NCI-H2107 (cell line): ENCODE measurements around the gene GSG1L2.
"Not testable (repeated sequence)": the region's sequence is repeated elsewhere in the genome, so short reads cannot be mapped to it uniquely, and the experiment has no call there.

Source experiments
- DNase-seq: peaks from one replicate; lab custom pipeline; 2025; lab: John Stamatoyannopoulos, UW

Gene GSG1L2

GRCh38 chr17:9788601-9789000 is 33.3 kb downstream of the GSG1L2 start:
- DNase-seq = no peak

GRCh38 chr17:9784544-9784943 is 37.3 kb downstream of the GSG1L2 start:
- DNase-seq = no peak

GRCh38 chr17:9783465-9783864 is 38.4 kb downstream of the GSG1L2 start:
- not testable (repeated sequence) for DNase-seq

- DNase-seq = no peak
These were observed 38.8 kb downstream of the GSG1L2 start for GRCh38 chr17:9783050-9783449.

GRCh38 chr17:9780552-9780951 is 41.3 kb downstream of the GSG1L2 start:
- no peak for DNase-seq

GRCh38 chr17:9776911-9777310 is 45.0 kb downstream of the GSG1L2 start:
- no peak for DNase-seq

GRCh38 chr17:9772658-9773057 is 49.2 kb downstream of the GSG1L2 start:
- no peak for DNase-seq

GRCh38 chr17:9771465-9771864 is 50.4 kb downstream of the GSG1L2 start:
- no peak for DNase-seq

GRCh38 chr17:9769036-9769695 is 52.7 kb downstream of the GSG1L2 start:
- no peak for DNase-seq

- no peak for DNase-seq
These were observed 53.4 kb downstream of the GSG1L2 start for GRCh38 chr17:9768381-9768934.

- no peak for DNase-seq
These were observed 54.4 kb downstream of the GSG1L2 start for GRCh38 chr17:9767432-9767991.

GRCh38 chr17:9766970-9767369 is 54.9 kb downstream of the GSG1L2 start:
- no peak for DNase-seq

- no peak for DNase-seq
These were observed 56.6 kb downstream of the GSG1L2 start for GRCh38 chr17:9765322-9765721.

- no peak for DNase-seq
These were observed 58.2 kb downstream of the GSG1L2 start for GRCh38 chr17:9763643-9764042.

GRCh38 chr17:9760266-9760665 is 61.6 kb downstream of the GSG1L2 start:
- no peak for DNase-seq

GRCh38 chr17:9755083-9755482 is 66.8 kb downstream of the GSG1L2 start:
- no peak for DNase-seq
